HepG2 (cell line): Measurements from ENCODE around the gene VPS13D. TPM values are rescaled to one million over a fixed set of nuclear protein-coding genes. Genes with fewer than 3 reads are reported as not detected.
"Not testable (repeated sequence)": the region's sequence is repeated elsewhere in the genome, so short reads cannot be mapped to it uniquely, and the experiment has no call there.

Source experiments
- ATAC-seq: fragments of 200-7000 bp; cut with Tn5 transposase; 3 replicates; pipeline ENCODE4 v1.9.1; 2020; ENCODE audit warnings: mild to moderate bottlenecking, moderate library complexity
- BruUV-seq: library from RNA; stranded (reverse); fragments of 400-500 nt; replicated peaks from 2 replicates; lab custom pipeline; 2021; lab: Mats Ljungman, UMichigan
- CTCF ChIA-PET: fragments of 300-600 bp; formaldehyde crosslinking; extraction: SDS; loops from one replicate; lab custom pipeline; 2021; ENCODE audit warnings: low total read pairs, inconsistent platforms, low intra/inter-chr PET ratio; lab: Yijun Ruan, JAX
- POLR2A ChIA-PET: fragments of 350-600 bp; sonication (Branson Sonifier 250); formaldehyde crosslinking; loops from one replicate; lab custom pipeline; 2020; ENCODE audit warnings: antibody characterized with exemption, inconsistent platforms; lab: Yijun Ruan, JAX
- DNase-seq: peaks from one replicate; pipeline ENCODE4 v3.0.0-alpha.2; 2015; ENCODE audit warnings: low spot score
- FAIRE-seq: peaks from 3 replicates; lab custom pipeline; 2011; peaks lifted over from hg19 to GRCh38; lab: Jason Lieb, UNC
- H2AFZ ChIP-seq: one replicate; pipeline ENCODE4 v1.6.1; 2011; ENCODE audit warnings: low read length, inconsistent platforms
- H3K27ac ChIP-seq: fragments of 300-600 bp; 3 replicates; pipeline ENCODE4 v1.8.0; 2011; ENCODE audit warnings: mixed run types, mild to moderate bottlenecking, mixed read lengths, low read length, inconsistent platforms; ENCODE audit not compliant: insufficient read depth; ENCODE audit errors: extremely low read length
- H3K27me3 ChIP-seq, 2 experiments: fragments of 200-600 bp in 1 of 2; 2 replicates in 1 of 2; 3 replicates in 1 of 2; pipeline versions ENCODE4 v1.6.0 to v1.8.0; 2011; ENCODE audit warnings: low read length in 2 of 2, mild to moderate bottlenecking in 2 of 2, moderate library complexity in 2 of 2, inconsistent platforms in 1 of 2; ENCODE audit not compliant: insufficient read depth in 2 of 2, control insufficient read depth in 1 of 2
- H3K36me3 ChIP-seq, 2 experiments: fragments of 200-600 bp in 1 of 2; replicated peaks in 1 of 2; 2 replicates in 1 of 2; 3 replicates in 1 of 2; pipeline versions ENCODE4 v1.5.1 to v1.8.0; 2011; ENCODE audit warnings: low read length in 2 of 2, inconsistent platforms in 1 of 2; ENCODE audit not compliant: insufficient read depth in 2 of 2, control insufficient read depth in 1 of 2
- H3K4me1 ChIP-seq: 2 replicates; pipeline ENCODE4 v1.5.1; 2012; ENCODE audit warnings: low read length, inconsistent platforms; ENCODE audit not compliant: insufficient read depth
- H3K4me2 ChIP-seq: 2 replicates; pipeline ENCODE4 v1.6.0; 2011; ENCODE audit warnings: low read depth, low read length, inconsistent platforms
- H3K4me3 ChIP-seq, 3 experiments: fragments of 200-600 bp in 1 of 3; sonication (generic), shearing (Covaris generic) in 1 of 3; replicated peaks in 1 of 3; 2 replicates each; pipeline ENCODE4 v1.5.1; 2011 to 2016; ENCODE audit warnings: low read length in 3 of 3, inconsistent platforms in 2 of 3, low read depth in 2 of 3, mild to moderate bottlenecking in 2 of 3, control low read depth in 1 of 3, mixed read lengths in 1 of 3; ENCODE audit not compliant: insufficient read depth in 1 of 3
- H3K79me2 ChIP-seq: one replicate; pipeline ENCODE4 v1.6.1; 2011; ENCODE audit warnings: low read length, inconsistent platforms; ENCODE audit not compliant: insufficient read depth
- H3K9ac ChIP-seq: 2 replicates; pipeline ENCODE4 v1.6.0; 2011; ENCODE audit warnings: mild to moderate bottlenecking, low read depth, low read length, inconsistent platforms; ENCODE audit not compliant: insufficient read depth
- H3K9me3 ChIP-seq: 2 replicates; pipeline ENCODE4 v1.5.1; 2012; ENCODE audit warnings: mild to moderate bottlenecking, low read length
- H4K20me1 ChIP-seq: 2 replicates; pipeline ENCODE4 v1.6.0; 2011; ENCODE audit warnings: inconsistent platforms, mild to moderate bottlenecking, low read length, moderate library complexity; ENCODE audit not compliant: insufficient read depth
- TEAD3 ChIP-seq: optimal IDR thresholded peaks from 2 replicates; pipeline ENCODE3; 2016; ENCODE audit warnings: borderline replicate concordance
- ZFY ChIP-seq: sonication (generic); formaldehyde crosslinking; IDR thresholded peaks from 2 replicates; pipeline ENCODE4 v1.4.0; 2020; ENCODE audit warnings: missing genetic modification reagents
- ZGPAT ChIP-seq: IDR thresholded peaks from 2 replicates; pipeline ENCODE4 v1.6.1; 2016; ENCODE audit warnings: mild to moderate bottlenecking
- WGBS: methylation state at CpG from one replicate; pipeline ENCODE4 v1.1.6; 2017; ENCODE audit warnings: low lambda C conversion rate; 5-methylcytosine and 5-hydroxymethylcytosine counted together
- in situ Hi-C: cut with HindIII; loops from 2 replicates; pipeline ENCODE4 v1.10.0; 2017; ENCODE audit warnings: low pct_unique_long_range_greater_than_20kb; ENCODE audit not compliant: extremely low pct_ligation_motif_present
- intact Hi-C: fragments of 100-400 bp; cut with micrococcal nuclease; formaldehyde crosslinking; loops from one replicate; pipeline ENCODE4 v1.10.0; 2022; ENCODE audit not compliant: unreplicated experiment
- polyA plus RNA-seq, 8 experiments: library from polyadenylated mRNA; depleted of rRNA in 3 of 8; stranded (reverse) in 7 of 8; unstranded in 1 of 8; fragments of >200 nt; fragmentation: Illumina TruSeq in 4 of 8; extraction: Trizol in 4 of 8; gene quantifications; 2 replicates each; pipeline versions ENCODE4 v1.2.1 to v1.2.3, GENCODE V29; 2011 to 2016; ENCODE audit warnings: low read depth in 4 of 8, missing spikeins in 1 of 8, mixed read lengths in 1 of 8; ENCODE audit not compliant: insufficient read depth in 1 of 8
- total RNA-seq, 5 experiments: library from RNA; depleted of rRNA; stranded (reverse); fragments of >200 nt; fragmentation: Illumina TruSeq; extraction: Trizol; gene quantifications; 2 replicates each; pipeline ENCODE4 v1.2.3, GENCODE V29; 2016; ENCODE audit warnings: low read depth in 1 of 5

Gene VPS13D
- total and polyA plus RNA-seq, 2 of the 13 experiments (the other 11 are each of a cell fraction or from before 2014, with no cell fraction given), result 8.6 to 13.9 TPM

DNA sequence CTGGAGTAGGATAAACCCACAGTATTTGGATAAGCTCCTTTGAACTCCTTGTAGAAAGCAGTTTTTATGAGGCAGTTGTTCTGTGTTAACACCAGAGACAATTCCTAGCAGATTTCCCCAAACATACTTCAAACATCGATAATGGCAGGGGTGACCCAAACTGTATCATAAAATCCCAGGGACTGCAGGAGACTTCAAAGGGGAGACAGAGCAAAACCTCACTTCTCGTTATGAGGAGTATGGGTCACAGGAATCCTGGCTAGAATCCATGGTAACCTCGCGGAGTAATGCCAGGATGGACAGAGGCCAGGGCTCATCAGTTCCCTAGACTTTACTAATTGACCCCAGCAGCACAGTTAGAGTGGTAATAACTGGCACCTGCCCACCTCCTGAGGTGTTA is 240.2 kb downstream of the VPS13D start:
- H2AFZ ChIP-seq, result no peak overlapping the region
- no peak for DNase-seq
- POLR2A ChIA-PET, result no interaction called here
- H3K36me3 ChIP-seq, result peaks cover 0 to under 1% of the 10 kb centered on the region in 2 experiments; a peak in 1 of 5 replicates
- no peak overlapping the region for H3K4me2 ChIP-seq
- no peak overlapping the region for H3K4me3 ChIP-seq
- 80% methylated on average over 4 of the region's 4 CpGs for WGBS
- H3K9ac ChIP-seq, result no peak overlapping the region
- peaks cover 9% of the 10 kb centered on the region; the same call in 1 of the 2 replicates for H3K9me3 ChIP-seq
- no peaks in the 10 kb centered on the region for H4K20me1 ChIP-seq
- no peak for ATAC-seq
- no peak for FAIRE-seq
- no peaks in the 10 kb centered on the region for H3K79me2 ChIP-seq
- H3K27ac ChIP-seq, result no peak overlapping the region
- intact Hi-C loops, result no loop called here
- TF ChIP-seq ZGPAT (CRISPR knock-in tag) (no peak), TEAD3 (CRISPR knock-in tag) (no peak), ZFY (CRISPR knock-in tag) (no peak)
- TF ChIP-seq, all 625 proteins: peak for 0
- CTCF ChIA-PET, result no interaction called here
- Histone ChIP-seq H3K4me1 (peaks cover 24% of the 10 kb centered on the region), H3K27me3 (no peaks in the 10 kb centered on the region)
- no TSS peak for BruUV-seq
- in situ Hi-C loops, result no loop called here

- CTCF ChIA-PET, H3K79me2 ChIP-seq, ATAC-seq, H3K9ac ChIP-seq, H3K27me3 ChIP-seq, POLR2A ChIA-PET, H3K4me2 ChIP-seq, intact Hi-C loops, H3K27ac ChIP-seq, H4K20me1 ChIP-seq, H3K36me3 ChIP-seq, FAIRE-seq, in situ Hi-C loops, H2AFZ ChIP-seq, H3K9me3 ChIP-seq, H3K4me3 ChIP-seq, BruUV-seq, DNase-seq: not testable (repeated sequence)
- WGBS, result 97% methylated on average over 3 of the region's 3 CpGs
- peaks cover 31% of the 10 kb centered on the region for H3K4me1 ChIP-seq
Observed at GRCh38 chr1:12470916-12471315, 241.1 kb downstream of the VPS13D start.
